MCF 10A (cell line): Measurements from ENCODE around the gene ESR1. TPM values are rescaled to one million over a fixed set of nuclear protein-coding genes. Genes with fewer than 3 reads are reported as not detected.

Source experiments
- BruUV-seq: library from RNA; stranded (reverse); fragments of 400-500 nt; replicated peaks from 2 replicates; lab custom pipeline; 2021; lab: Mats Ljungman, UMichigan
- CTCF ChIA-PET: fragments of 300-600 bp; sonication (Branson Sonifier 250); formaldehyde crosslinking; extraction: SDS; loops from one replicate; lab custom pipeline; 2021; ENCODE audit warnings: antibody characterized with exemption, inconsistent platforms; lab: Yijun Ruan, JAX
- POLR2A ChIA-PET: fragments of 300-600, 350-650 bp; sonication (Branson Sonifier 250); formaldehyde crosslinking; extraction: SDS; loops from one replicate; lab custom pipeline; 2020; ENCODE audit warnings: antibody characterized with exemption, inconsistent platforms; lab: Yijun Ruan, JAX
- DNase-seq: peaks from one replicate; pipeline ENCODE4 v3.0.0-alpha.2; 2018; ENCODE audit not compliant: unreplicated experiment
- H3K27ac Mint-ChIP-seq: one replicate; pipeline ENCODE4 v1.8.0; 2022; ENCODE audit warnings: mild to moderate bottlenecking, low read depth, mixed read lengths; ENCODE audit not compliant: unreplicated experiment
- H3K27me3 Mint-ChIP-seq: one replicate; pipeline ENCODE4 v1.8.0; 2022; ENCODE audit warnings: mixed read lengths; ENCODE audit not compliant: insufficient read depth, unreplicated experiment
- H3K36me3 Mint-ChIP-seq: one replicate; pipeline ENCODE4 v1.8.0; 2022; ENCODE audit warnings: mild to moderate bottlenecking, moderate library complexity, mixed read lengths; ENCODE audit not compliant: insufficient read depth, unreplicated experiment
- H3K4me1 Mint-ChIP-seq: one replicate; pipeline ENCODE4 v1.8.0; 2022; ENCODE audit warnings: mixed read lengths; ENCODE audit not compliant: insufficient read depth, unreplicated experiment
- H3K4me3 Mint-ChIP-seq: one replicate; pipeline ENCODE4 v1.8.0; 2022; ENCODE audit warnings: mild to moderate bottlenecking, moderate library complexity, mixed read lengths; ENCODE audit not compliant: unreplicated experiment
- H3K9me3 Mint-ChIP-seq: one replicate; pipeline ENCODE4 v1.8.0; 2022; ENCODE audit warnings: mixed read lengths; ENCODE audit not compliant: unreplicated experiment
- intact Hi-C: fragments of 100-400 bp; cut with micrococcal nuclease; formaldehyde crosslinking; loops from 2 replicates; pipeline ENCODE4 v1.14.1; 2022
- total RNA-seq: library from RNA; stranded (reverse); gene quantifications from 2 replicates; pipeline ENCODE4 v1.2.3, GENCODE V29; 2022
- TF ChIP-seq, protein P1 (sequence below): fragments of 200-600 bp; IDR thresholded peaks from one replicate; pipeline ENCODE4 v1.8.0; 2022; ENCODE audit warnings: antibody characterized with exemption, mild to moderate bottlenecking; ENCODE audit not compliant: unreplicated experiment

The ESR1 gene
- total RNA-seq, 1 experiment from 2014 or later: 0.05 TPM

GRCh38 chr6:152046118-152046517 is 238.6 kb downstream of the ESR1 start:
- intact Hi-C loops: no loop called here
- ChIA-PET CTCF (interaction anchor here (0.6 to 0.7 kb wide), 2 partner anchors 11 to 199 kb away, joined by 3 to 7 read pairs; no protein-coding TSS in a partner anchor), POLR2A (no interaction called here)
- TF ChIP-seq, protein P1, sequence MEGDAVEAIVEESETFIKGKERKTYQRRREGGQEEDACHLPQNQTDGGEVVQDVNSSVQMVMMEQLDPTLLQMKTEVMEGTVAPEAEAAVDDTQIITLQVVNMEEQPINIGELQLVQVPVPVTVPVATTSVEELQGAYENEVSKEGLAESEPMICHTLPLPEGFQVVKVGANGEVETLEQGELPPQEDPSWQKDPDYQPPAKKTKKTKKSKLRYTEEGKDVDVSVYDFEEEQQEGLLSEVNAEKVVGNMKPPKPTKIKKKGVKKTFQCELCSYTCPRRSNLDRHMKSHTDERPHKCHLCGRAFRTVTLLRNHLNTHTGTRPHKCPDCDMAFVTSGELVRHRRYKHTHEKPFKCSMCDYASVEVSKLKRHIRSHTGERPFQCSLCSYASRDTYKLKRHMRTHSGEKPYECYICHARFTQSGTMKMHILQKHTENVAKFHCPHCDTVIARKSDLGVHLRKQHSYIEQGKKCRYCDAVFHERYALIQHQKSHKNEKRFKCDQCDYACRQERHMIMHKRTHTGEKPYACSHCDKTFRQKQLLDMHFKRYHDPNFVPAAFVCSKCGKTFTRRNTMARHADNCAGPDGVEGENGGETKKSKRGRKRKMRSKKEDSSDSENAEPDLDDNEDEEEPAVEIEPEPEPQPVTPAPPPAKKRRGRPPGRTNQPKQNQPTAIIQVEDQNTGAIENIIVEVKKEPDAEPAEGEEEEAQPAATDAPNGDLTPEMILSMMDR: no peak
- no peaks in the 10 kb centered on the region for H3K36me3 Mint-ChIP-seq
- no TSS peak for BruUV-seq
- H3K4me3 Mint-ChIP-seq: no peak overlapping the region
- peaks cover 5% of the 10 kb centered on the region for H3K4me1 Mint-ChIP-seq
- DNase-seq: no peak
- H3K9me3 Mint-ChIP-seq: no peaks in the 10 kb centered on the region
- no peaks in the 10 kb centered on the region for H3K27me3 Mint-ChIP-seq
- no peak overlapping the region for H3K27ac Mint-ChIP-seq

- Mint-ChIP-seq H3K27me3 (no peaks in the 10 kb centered on the region), H3K4me3 (no peak overlapping the region), H3K27ac (no peak overlapping the region), H3K4me1 (peaks cover 5% of the 10 kb centered on the region), H3K36me3 (no peaks in the 10 kb centered on the region), H3K9me3 (no peaks in the 10 kb centered on the region)
- DNase-seq: no peak
- ChIA-PET POLR2A (interaction anchor here (0.6 kb wide), 1 partner anchor 32 kb away, joined by 3 read pairs; no protein-coding TSS in a partner anchor), CTCF (interaction anchor here (0.5 to 0.7 kb wide), 2 partner anchors 22 to 115 kb away, joined by 3 read pairs; no protein-coding TSS in a partner anchor)
- BruUV-seq: no TSS peak
- intact Hi-C loops: no loop called here
- TF ChIP-seq, protein P1: no peak
Measured at GRCh38 chr6:152048921-152049320, 241.4 kb downstream of the ESR1 start.

- TF ChIP-seq, protein P1: no peak
- no peaks in the 10 kb centered on the region for H3K36me3 Mint-ChIP-seq
- no peak for DNase-seq
- intact Hi-C loops: no loop called here
- H3K4me1 Mint-ChIP-seq: peaks cover 5% of the 10 kb centered on the region
- H3K27ac Mint-ChIP-seq: no peak overlapping the region
- ChIA-PET CTCF (interaction anchor here (0.7 kb wide), 1 partner anchor 115 kb away, joined by 3 read pairs; no protein-coding TSS in a partner anchor), POLR2A (no interaction called here)
- no peaks in the 10 kb centered on the region for H3K9me3 Mint-ChIP-seq
- H3K27me3 Mint-ChIP-seq: no peaks in the 10 kb centered on the region
- BruUV-seq: no TSS peak
- H3K4me3 Mint-ChIP-seq: no peak overlapping the region
Measured at GRCh38 chr6:152049502-152049901, 242.0 kb downstream of the ESR1 start.

DNA sequence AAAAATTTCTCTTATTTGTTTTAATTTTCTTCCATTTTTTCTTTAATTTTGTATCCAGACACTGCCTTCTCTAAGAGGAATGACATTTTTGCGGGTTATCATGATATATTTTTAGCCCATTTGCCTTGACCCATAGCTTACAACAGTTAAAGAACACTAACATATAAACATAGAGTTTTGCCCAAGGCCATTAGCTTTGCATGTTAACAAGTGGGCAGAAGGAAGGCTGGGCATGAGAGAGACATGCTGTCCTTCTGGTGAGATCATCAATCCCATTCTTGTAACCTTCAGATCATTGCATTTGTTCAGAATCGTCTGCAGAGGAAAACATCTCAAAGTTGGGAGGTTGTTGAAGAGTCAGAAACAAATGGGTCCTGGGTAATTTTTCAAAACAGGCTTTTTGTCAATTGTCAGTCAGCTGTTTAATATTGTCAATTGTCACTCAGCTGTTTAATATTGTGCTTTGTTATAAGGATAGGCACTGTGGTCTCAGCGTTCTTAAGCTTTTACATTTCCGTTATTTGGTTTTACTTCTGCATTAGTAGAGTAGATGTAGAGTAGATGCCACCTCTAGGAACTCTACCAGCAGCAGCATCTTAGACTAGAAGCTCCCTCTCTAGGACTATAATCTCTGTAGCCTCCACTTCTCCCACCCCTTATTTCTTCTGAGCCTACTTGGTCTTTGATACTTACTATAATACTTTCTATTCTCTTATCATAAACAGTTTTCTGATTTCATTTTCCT is 243.1 kb downstream of the ESR1 start:
- peaks cover 5% of the 10 kb centered on the region for H3K4me1 Mint-ChIP-seq
- intact Hi-C loops: no loop called here
- no peaks in the 10 kb centered on the region for H3K27me3 Mint-ChIP-seq
- no peaks in the 10 kb centered on the region for H3K9me3 Mint-ChIP-seq
- no peak overlapping the region for H3K4me3 Mint-ChIP-seq
- BruUV-seq: no TSS peak
- TF ChIP-seq, protein P1: no peak
- CTCF ChIA-PET: interaction anchor here (0.5 kb wide), 1 partner anchor 356 kb away, joined by 3 read pairs; no protein-coding TSS in a partner anchor
- H3K36me3 Mint-ChIP-seq: no peaks in the 10 kb centered on the region
- H3K27ac Mint-ChIP-seq: no peak overlapping the region
- DNase-seq: no peak
- POLR2A ChIA-PET: interaction anchor here (0.8 kb wide), 1 partner anchor 214 kb away, joined by 4 read pairs; no protein-coding TSS in a partner anchor
